ENCODE data around the gene PROSER2. TPM values are rescaled to one million over a fixed set of nuclear protein-coding genes. Genes with fewer than 3 reads are reported as not detected.

The PROSER2 gene
- polyA plus RNA-seq, 3 donors = 1.2 to 2.2 (median 2.0) TPM

- peaks cover 0 to 5% of the 10 kb centered on the region in 2 donors for H3K4me1 ChIP-seq (ENCODE audit: control insufficient read depth in 1 of 2, insufficient read depth in 2 of 2, low read length in 2 of 2)
- TF ChIP-seq CTCF (IDR thresholded peaks at IDR 0.05) = no peak
- H3K36me3 Mint-ChIP-seq = peaks cover 0 to 2% of the 10 kb centered on the region in 2 donors
- intact Hi-C loops (cut with micrococcal nuclease) = no loop called here
- H3K79me2 ChIP-seq (ENCODE audit: insufficient read depth, low read length) = peaks cover 77% of the 10 kb centered on the region
- H3K27me3 Mint-ChIP-seq (ENCODE audit: low read depth in 3 of 3) = no peaks in the 10 kb centered on the region
- H3K9me3 ChIP-seq (replicated peaks in 1 of 2; ENCODE audit: control insufficient read depth in 1 of 2, insufficient read depth in 1 of 2, low read length in 2 of 2) = no peaks in the 10 kb centered on the region
- DNase-seq = no peak
- no peak overlapping the region for H3K4me3 ChIP-seq (replicated peaks in 1 of 3; ENCODE audit: low read depth in 2 of 3, low read length in 3 of 3)
- no peaks in the 10 kb centered on the region for H3K27me3 ChIP-seq (ENCODE audit: control insufficient read depth in 2 of 2, insufficient read depth in 2 of 2, low read length in 2 of 2)
- H3K27ac ChIP-seq (ENCODE audit: low read depth in 1 of 2, low read length in 2 of 2) = no peak overlapping the region
- H3K9ac ChIP-seq (ENCODE audit: insufficient read depth, low read length, poor library complexity, severe bottlenecking) = no peak overlapping the region
- H3K4me1 Mint-ChIP-seq = peaks cover 8% of the 10 kb centered on the region
- no peaks in the 10 kb centered on the region for H3K36me3 ChIP-seq (replicated peaks in 1 of 2; ENCODE audit: control insufficient read depth in 1 of 2, insufficient read depth in 2 of 2, low read length in 2 of 2)
- no peak overlapping the region for H2AFZ ChIP-seq (ENCODE audit: insufficient read depth, low read depth, low read length, poor library complexity, severe bottlenecking)
- WGBS (ENCODE audit: insufficient coverage) = 90% methylated on average over 2 of the region's 7 CpGs
- no peak overlapping the region for H3K4me3 Mint-ChIP-seq
- no peak overlapping the region for H3K4me2 ChIP-seq (replicated peaks; ENCODE audit: extremely low read depth, low read length, poor library complexity, severe bottlenecking)
- H3K27ac Mint-ChIP-seq = no peak overlapping the region
- peaks cover 0 to 2% (median 0%) of the 10 kb centered on the region in 7 donors for H3K9me3 Mint-ChIP-seq
- no peaks in the 10 kb centered on the region for H4K20me1 ChIP-seq (ENCODE audit: insufficient read depth, low read length)
Measured at GRCh38 chr10:11831520-11831951, 8.4 kb downstream of the PROSER2 start.

- H3K27me3 Mint-ChIP-seq (ENCODE audit: low read depth in 3 of 3) = no peaks in the 10 kb centered on the region
- no peak for TF ChIP-seq CTCF (IDR thresholded peaks at IDR 0.05)
- no CpG with 5 or more reads among the region's 5 CpGs for WGBS (ENCODE audit: insufficient coverage)
- DNase-seq = no peak
- H3K9me3 Mint-ChIP-seq = peaks cover 0 to 2% (median 0%) of the 10 kb centered on the region in 7 donors
- no peak overlapping the region for H3K27ac Mint-ChIP-seq
- Histone ChIP-seq H3K9ac (ENCODE audit: insufficient read depth, low read length, poor library complexity, severe bottlenecking) (no peak overlapping the region), H3K4me2 (replicated peaks; ENCODE audit: extremely low read depth, low read length, poor library complexity, severe bottlenecking) (no peak overlapping the region), H3K27ac (ENCODE audit: low read depth in 1 of 2, low read length in 2 of 2) (no peak overlapping the region), H3K9me3 (replicated peaks in 1 of 2; ENCODE audit: control insufficient read depth in 1 of 2, insufficient read depth in 1 of 2, low read length in 2 of 2) (no peaks in the 10 kb centered on the region), H4K20me1 (ENCODE audit: insufficient read depth, low read length) (no peaks in the 10 kb centered on the region), H3K4me3 (replicated peaks in 1 of 3; ENCODE audit: low read depth in 2 of 3, low read length in 3 of 3) (no peak overlapping the region), H3K27me3 (ENCODE audit: control insufficient read depth in 2 of 2, insufficient read depth in 2 of 2, low read length in 2 of 2) (no peaks in the 10 kb centered on the region), H3K4me1 (ENCODE audit: control insufficient read depth in 1 of 2, insufficient read depth in 2 of 2, low read length in 2 of 2) (peaks cover 0 to 8% of the 10 kb centered on the region in 2 donors), H3K36me3 (replicated peaks in 1 of 2; ENCODE audit: control insufficient read depth in 1 of 2, insufficient read depth in 2 of 2, low read length in 2 of 2) (no peaks in the 10 kb centered on the region), H2AFZ (ENCODE audit: insufficient read depth, low read depth, low read length, poor library complexity, severe bottlenecking) (no peak overlapping the region), H3K79me2 (ENCODE audit: insufficient read depth, low read length) (peaks cover 78% of the 10 kb centered on the region)
- H3K4me3 Mint-ChIP-seq = no peak overlapping the region
- H3K4me1 Mint-ChIP-seq = peaks cover 8% of the 10 kb centered on the region
- peaks cover 0 to 2% of the 10 kb centered on the region in 2 donors for H3K36me3 Mint-ChIP-seq
- intact Hi-C loops (cut with micrococcal nuclease) = no loop called here
Measured at GRCh38 chr10:11832042-11832441, 8.9 kb downstream of the PROSER2 start.

Data from CD14-positive monocyte (primary cell).